GM19238 (cell line): ENCODE measurements around the gene SPSB2.
"Not testable (repeated sequence)": the region's sequence is repeated elsewhere in the genome, so short reads cannot be mapped to it uniquely, and the experiment has no call there.

ENCODE experiments used
- DNase-seq: peaks from one replicate; pipeline ENCODE4 v3.0.0; 2011; ENCODE audit warnings: low spot score; ENCODE audit not compliant: insufficient read length

SPSB2 gene

GRCh38 chr12:6871052-6871957 lies 1.8 kb downstream of the SPSB2 start:
- DNase-seq: no peak

- DNase-seq: not testable (repeated sequence)
These were observed 2.8 kb downstream of the SPSB2 start for GRCh38 chr12:6870304-6870703.

GRCh38 chr12:6869049-6870021 lies 3.8 kb downstream of the SPSB2 start:
- DNase-seq: peak; percentile 79

- DNase-seq: no peak
These were observed 4.7 kb downstream of the SPSB2 start for GRCh38 chr12:6868211-6869048.

- peak; percentile 83 for DNase-seq
These were observed 5.5 kb downstream of the SPSB2 start, which contains the start of gene TPI1 for GRCh38 chr12:6867413-6868210. Gene TPI1, plus strand, starts transcription at chr12:6867531. Its CDS starts 36 bp downstream, at chr12:6867567.

GRCh38 chr12:6866920-6867412 lies 6.1 kb downstream of the SPSB2 start:
- no peak for DNase-seq

- no peak for DNase-seq
These were observed 6.8 kb downstream of the SPSB2 start for GRCh38 chr12:6866163-6866919.

- not testable (repeated sequence) for DNase-seq
These were observed 7.8 kb downstream of the SPSB2 start for GRCh38 chr12:6865307-6865706.

GRCh38 chr12:6863586-6864321 lies 9.3 kb downstream of the SPSB2 start:
- no peak for DNase-seq

GRCh38 chr12:6863033-6863432 lies 10.1 kb downstream of the SPSB2 start:
- no peak for DNase-seq

GRCh38 chr12:6861391-6861790 lies 11.7 kb downstream of the SPSB2 start:
- no peak for DNase-seq

GRCh38 chr12:6860942-6861341 lies 12.2 kb downstream of the SPSB2 start:
- no peak for DNase-seq

GRCh38 chr12:6860116-6860515 lies 13.0 kb downstream of the SPSB2 start:
- no peak for DNase-seq

- no peak for DNase-seq
These were observed 14.3 kb downstream of the SPSB2 start for GRCh38 chr12:6858799-6859198.

- no peak for DNase-seq
These were observed 17.8 kb downstream of the SPSB2 start for GRCh38 chr12:6855322-6855721.

- DNase-seq: no peak
These were observed 19.1 kb downstream of the SPSB2 start for GRCh38 chr12:6854036-6854435.

GRCh38 chr12:6853626-6854025 lies 19.5 kb downstream of the SPSB2 start:
- no peak for DNase-seq

GRCh38 chr12:6852651-6853354 lies 20.3 kb downstream of the SPSB2 start:
- no peak for DNase-seq
